Activated CD4-positive, alpha-beta T cell treated with anti-CD3 and anti-CD28 coated beads, Interleukin-2, amount 50 U/mL, for 24 hours (primary cell): ENCODE measurements around the gene MYADM.
"Not testable (repeated sequence)": the region's sequence is repeated elsewhere in the genome, so short reads cannot be mapped to it uniquely, and the experiment has no call there.

Source experiments
- DNase-seq, 2 donors: peaks; one replicate each; pipeline ENCODE4 v3.0.0-alpha.2; 2020; ENCODE audit warnings: low read depth in 1 of 2, low spot score in 1 of 2

The MYADM gene

GRCh38 chr19:53867225-53868090, at the start of gene MYADM:
Gene MYADM (plus strand): TSS chr19:53867883. CDS start chr19:53873530, 5,647 bp downstream.
- DNase-seq: peak; percentile 97

GRCh38 chr19:53818756-53819155, 48.9 kb upstream of the MYADM start:
- no peak for DNase-seq

- no peak for DNase-seq
These were observed 47.8 kb upstream of the MYADM start for GRCh38 chr19:53819861-53820260.

GRCh38 chr19:53823380-53824120, 44.1 kb upstream of the MYADM start:
- DNase-seq: no peak

- no peak for DNase-seq
These were observed 43.5 kb upstream of the MYADM start, which contains the start of gene NLRP12 for GRCh38 chr19:53824134-53824611. Gene NLRP12 (minus strand): TSS chr19:53824314. CDS start chr19:53824174, 140 bp downstream.

GRCh38 chr19:53826876-53827275, 40.8 kb upstream of the MYADM start:
- no peak for DNase-seq

- no peak for DNase-seq
These were observed 39.2 kb upstream of the MYADM start for GRCh38 chr19:53828531-53828930.

- not testable (repeated sequence) for DNase-seq
These were observed 34.8 kb upstream of the MYADM start for GRCh38 chr19:53832861-53833260.

GRCh38 chr19:53838446-53838845, 29.2 kb upstream of the MYADM start:
- not testable (repeated sequence) for DNase-seq

GRCh38 chr19:53840241-53840640, 27.4 kb upstream of the MYADM start:
- DNase-seq: not testable (repeated sequence)

- DNase-seq: not testable (repeated sequence)
These were observed 26.8 kb upstream of the MYADM start for GRCh38 chr19:53840914-53841313.

- DNase-seq: no peak
These were observed 22.8 kb upstream of the MYADM start for GRCh38 chr19:53844849-53845246.

GRCh38 chr19:53847555-53847954, 20.1 kb upstream of the MYADM start:
- no peak for DNase-seq

- no peak for DNase-seq
These were observed 18.4 kb upstream of the MYADM start for GRCh38 chr19:53849237-53849676.

- DNase-seq: no peak
These were observed 14.0 kb upstream of the MYADM start for GRCh38 chr19:53853707-53854106.

- no peak for DNase-seq
These were observed 3.3 kb upstream of the MYADM start for GRCh38 chr19:53864308-53864836.

GRCh38 chr19:53865523-53865917, 2.2 kb upstream of the MYADM start:
- no peak for DNase-seq

- DNase-seq: no peak
These were observed 1.5 kb upstream of the MYADM start for GRCh38 chr19:53865918-53866864.

GRCh38 chr19:53866865-53867224, 838 bp upstream of the MYADM start:
- no peak for DNase-seq

GRCh38 chr19:53868091-53868891, 608 bp downstream of the MYADM start:
- DNase-seq: no peak
